K562 (cell line): ENCODE results near the gene WTIP. TPM values are rescaled to one million over a fixed set of nuclear protein-coding genes. Genes with fewer than 3 reads are reported as not detected.

ENCODE experiments used
- ATAC-seq: fragments of 200-7000 bp; cut with Tn5 transposase; 3 replicates; pipeline ENCODE4 v1.9.1; 2020; ENCODE audit warnings: moderate library complexity
- BruUV-seq: library from RNA; stranded (reverse); fragments of 400-500 nt; replicated peaks from 2 replicates; lab custom pipeline; 2021; lab: Mats Ljungman, UMichigan
- CTCF ChIA-PET: fragments of 300-600 bp; formaldehyde crosslinking; extraction: SDS; loops from one replicate; lab custom pipeline; 2021; ENCODE audit warnings: low intra/inter-chr PET ratio; lab: Yijun Ruan, JAX
- POLR2A ChIA-PET: fragments of 300-600, 350-650 bp; sonication (Branson Sonifier 250); formaldehyde crosslinking; extraction: SDS; loops from one replicate; lab custom pipeline; 2021; ENCODE audit warnings: antibody characterized with exemption, inconsistent platforms; lab: Yijun Ruan, JAX
- DNase-seq, 4 experiments: peaks; one replicate each; pipeline versions ENCODE4 v3.0.0 to v3.0.0-alpha.2; 2011 to 2018; ENCODE audit warnings: low spot score in 3 of 4, mixed read lengths in 3 of 4; ENCODE audit errors: extremely low read depth in 1 of 4
- FAIRE-seq: peaks from 2 replicates; lab custom pipeline; 2011; peaks lifted over from hg19 to GRCh38; lab: Jason Lieb, UNC
- H2AFZ ChIP-seq: 2 replicates; pipeline ENCODE4 v1.6.0; 2011; ENCODE audit warnings: low read depth, low read length, control low read depth, inconsistent platforms
- H3K27ac ChIP-seq: fragments of 200-600 bp; 3 replicates; pipeline ENCODE4 v1.8.0; 2011; ENCODE audit warnings: low read depth, mild to moderate bottlenecking, control low read depth, inconsistent platforms, low read length, moderate library complexity, mixed read lengths; ENCODE audit errors: extremely low read depth
- H3K27me3 ChIP-seq, 2 experiments: fragments of 300-600 bp in 1 of 2; 2 replicates in 1 of 2; 3 replicates in 1 of 2; pipeline versions ENCODE4 v1.6.0 to v1.8.0; 2011; ENCODE audit warnings: inconsistent platforms in 2 of 2, low read length in 2 of 2, mild to moderate bottlenecking in 1 of 2, mixed read lengths in 1 of 2, moderate library complexity in 1 of 2; ENCODE audit not compliant: control insufficient read depth in 2 of 2, insufficient read depth in 2 of 2
- H3K36me3 ChIP-seq: fragments of 300-600 bp; 3 replicates; pipeline ENCODE4 v1.8.0; 2011; ENCODE audit warnings: mild to moderate bottlenecking, low read length, inconsistent platforms; ENCODE audit not compliant: control insufficient read depth, insufficient read depth
- H3K4me1 ChIP-seq, 2 experiments: fragments of 200-600 bp in 1 of 2; replicated peaks in 1 of 2; 2 replicates in 1 of 2; 3 replicates in 1 of 2; pipeline versions ENCODE4 v1.5.1 to v1.8.0; 2011; ENCODE audit warnings: inconsistent platforms in 2 of 2, low read length in 2 of 2, mild to moderate bottlenecking in 1 of 2, mixed read lengths in 1 of 2, moderate library complexity in 1 of 2; ENCODE audit not compliant: control insufficient read depth in 2 of 2, insufficient read depth in 2 of 2
- H3K4me2 ChIP-seq: 2 replicates; pipeline ENCODE4 v1.6.1; 2011; ENCODE audit warnings: low read length, control low read depth, inconsistent platforms, mixed read lengths; ENCODE audit not compliant: insufficient read depth
- H3K4me3 ChIP-seq: fragments of 200-600 bp; sonication (generic), shearing (Covaris generic); 2 replicates; pipeline ENCODE4 v1.5.1; 2016; ENCODE audit warnings: control low read depth, inconsistent platforms
- H3K79me2 ChIP-seq: fragments of 200-600 bp; 3 replicates; pipeline ENCODE4 v1.8.0; 2011; ENCODE audit warnings: low read length, inconsistent platforms; ENCODE audit not compliant: control insufficient read depth, insufficient read depth
- H3K9ac ChIP-seq, 2 experiments: 2 replicates each; pipeline versions ENCODE4 v1.6.0 to v1.6.1; 2011; ENCODE audit warnings: low read depth in 2 of 2, low read length in 2 of 2, control low read depth in 1 of 2, inconsistent platforms in 1 of 2, mild to moderate bottlenecking in 1 of 2, mixed read lengths in 1 of 2; ENCODE audit not compliant: insufficient read depth in 1 of 2
- H3K9me1 ChIP-seq: one replicate; pipeline ENCODE4 v1.6.0; 2011; ENCODE audit warnings: inconsistent platforms, mild to moderate bottlenecking, low read length, moderate library complexity; ENCODE audit not compliant: control insufficient read depth, insufficient read depth
- H3K9me3 ChIP-seq: replicated peaks from 2 replicates; pipeline ENCODE4 v1.5.1; 2011; ENCODE audit warnings: low read depth, low read length, inconsistent platforms; ENCODE audit not compliant: control insufficient read depth, insufficient read depth
- H4K20me1 ChIP-seq: replicated peaks from 2 replicates; pipeline ENCODE4 v1.6.1; 2011; ENCODE audit warnings: low read length, inconsistent platforms, mixed read lengths; ENCODE audit not compliant: control insufficient read depth, insufficient read depth
- CBX5 ChIP-seq: IDR thresholded peaks from 2 replicates; pipeline ENCODE4 v1.6.1; 2014; ENCODE audit warnings: low read depth, borderline replicate concordance
- CHD2 ChIP-seq: IDR thresholded peaks from 2 replicates; pipeline ENCODE4 v1.6.1; 2011; ENCODE audit warnings: low read depth, low read length
- HNRNPK ChIP-seq: fragments of 200-400 bp; formaldehyde crosslinking; IDR thresholded peaks from one replicate; pipeline ENCODE4 v1.6.1; 2018; ENCODE audit warnings: mild to moderate bottlenecking, low read depth, low read length; ENCODE audit not compliant: poor library complexity, severe bottlenecking
- MTA3 ChIP-seq: fragments of 450-650 bp; formaldehyde crosslinking; IDR thresholded peaks from 2 replicates; pipeline ENCODE4 v1.6.1; 2017; ENCODE audit warnings: mild to moderate bottlenecking, borderline replicate concordance
- RBM34 ChIP-seq: fragments of 200-400 bp; formaldehyde crosslinking; IDR thresholded peaks from 2 replicates; pipeline ENCODE4 v1.6.1; 2018; ENCODE audit warnings: low read length, borderline replicate concordance; ENCODE audit not compliant: insufficient read depth
- ZFP30 ChIP-seq: fragments of 250-450 bp; sonication (Bioruptor Pico); IDR thresholded peaks from 2 replicates; pipeline ENCODE4 v1.8.0; 2022; ENCODE audit warnings: moderate library complexity, mild to moderate bottlenecking, inconsistent platforms, borderline replicate concordance
- ZNF318 ChIP-seq, 2 experiments: fragments of 450-650 bp; IDR thresholded peaks; 2 replicates each; pipeline ENCODE4 v1.6.1; 2016; ENCODE audit warnings: mild to moderate bottlenecking in 2 of 2, borderline replicate concordance in 1 of 2, low read depth in 1 of 2, moderate library complexity in 1 of 2
- ZNF354B ChIP-seq: fragments of 250-450 bp; sonication (Bioruptor Pico); IDR thresholded peaks from 2 replicates; pipeline ENCODE4 v1.4.0; 2020
- ZNF384 ChIP-seq: IDR thresholded peaks from 2 replicates; pipeline ENCODE4 v1.6.1; 2012; ENCODE audit warnings: low read depth, low read length, improper control_type of control experiment
- ZNF584 ChIP-seq: fragments of 200-800 bp; sonication (Bioruptor generic); IDR thresholded peaks from 2 replicates; pipeline ENCODE4 v1.6.1; 2016; ENCODE audit warnings: low read depth, mild to moderate bottlenecking, missing genetic modification characterization, missing compliant biosample characterization
- ZNF655 ChIP-seq: fragments of 250-450 bp; sonication (Bioruptor Pico); IDR thresholded peaks from 2 replicates; pipeline ENCODE4 v1.5.0; 2021
- WGBS: fragments of 100-300 bp; shearing (Covaris generic); methylation state at CpG from one replicate; pipeline ENCODE4 v1.1.6; 2016; ENCODE audit warnings: low coverage, mixed read lengths; ENCODE audit not compliant: insufficient coverage; ENCODE audit errors: missing lambda C conversion rate; 5-methylcytosine and 5-hydroxymethylcytosine counted together
- in situ Hi-C: fragments of 300-500 bp; cut with MboI; formaldehyde crosslinking; loops from 4 replicates; pipeline ENCODE4 v1.15.0; 2018; ENCODE audit warnings: inconsistent platforms, mixed read lengths
- intact Hi-C: fragments of 100-400 bp; cut with micrococcal nuclease; formaldehyde crosslinking; loops from 2 replicates; pipeline ENCODE4 v1.14.2; 2022
- polyA plus RNA-seq, 8 experiments: library from polyadenylated mRNA; depleted of rRNA in 4 of 8; stranded (reverse) in 5 of 8; unstranded in 3 of 8; fragments of >200 nt; fragmentation: Nextera tagmentation in 2 of 8; fragmentation: Illumina TruSeq in 1 of 8; extraction: Ambion mirVana in 2 of 8; extraction: Trizol in 1 of 8; gene quantifications; 2 replicates each; pipeline versions ENCODE4 v1.2.1 to v1.2.3, GENCODE V29; 2011 to 2014; ENCODE audit warnings: inconsistent platforms in 1 of 8, missing spikeins in 1 of 8
- total RNA-seq, 7 experiments: library from RNA; depleted of rRNA in 6 of 7; stranded (reverse); fragments of >200 nt in 6 of 7; fragmentation: Illumina TruSeq in 2 of 7; extraction: Trizol in 2 of 7; gene quantifications; 2 replicates each; pipeline versions ENCODE4 v1.2.1 to v1.2.3, GENCODE V29; 2011 to 2021; ENCODE audit warnings: low replicate concordance in 1 of 7

Gene WTIP
- total and polyA plus RNA-seq, 9 of the 15 experiments (the other 6 are each of a cell fraction or from before 2014, with no cell fraction given): under 0.01 to 0.54 (median 0.27) TPM; not detected in 1

GRCh38 chr19:34485831-34486230, 4.3 kb downstream of the WTIP start:
- Histone ChIP-seq H3K4me3 (no peak overlapping the region), H3K27me3 (peaks cover 15 to 46% of the 10 kb centered on the region in 2 experiments; a peak in 4 of 5 replicates), H3K27ac (no peak overlapping the region), H3K9me3 (no peaks in the 10 kb centered on the region), H3K4me1 (no peaks in the 10 kb centered on the region; a peak in 1 of 5 replicates), H3K36me3 (no peaks in the 10 kb centered on the region), H3K4me2 (no peak overlapping the region), H4K20me1 (no peaks in the 10 kb centered on the region), H3K79me2 (no peaks in the 10 kb centered on the region), H3K9me1 (no peaks in the 10 kb centered on the region), H3K9ac (no peak overlapping the region), H2AFZ (no peak overlapping the region)
- no TSS peak for BruUV-seq
- FAIRE-seq (peak; percentile 60), ATAC-seq (no peak; the same call in 1 of the 3 replicates), DNase-seq (peak in 1 of 4 experiments; percentile 18)
- 9% methylated on average over 8 of the region's 9 CpGs for WGBS
- ChIA-PET POLR2A (interaction anchor here (1.1 to 2.2 kb wide), 2 partner anchors 10 to 11 kb away, joined by 4 to 9 read pairs; no protein-coding TSS in a partner anchor), CTCF (no interaction called here)
- in situ Hi-C loops (no loop called here), intact Hi-C loops (no loop called here)
- no peak for TF ChIP-seq CHD2
- no peak for TF ChIP-seq ZNF655
- no peak for TF ChIP-seq MTA3
- no peak for TF ChIP-seq ZNF318 (IDR thresholded peaks at IDR 0.05; ENCODE audit: borderline replicate concordance in 1 of 2, low read depth in 1 of 2)
- no peak for TF ChIP-seq CBX5
- no peak for TF ChIP-seq ZNF354B (CRISPR knock-in tag)
- no peak for TF ChIP-seq RBM34
- no peak for TF ChIP-seq ZFP30 (CRISPR knock-in tag)
- no peak for TF ChIP-seq ZNF384
- TF ChIP-seq ZNF584 (CRISPR knock-in tag): no peak
- no peak for TF ChIP-seq HNRNPK
